Lung (tissue), 12 donors: ENCODE results near the gene CLIC5. TPM values are rescaled to one million over a fixed set of nuclear protein-coding genes. Genes with fewer than 3 reads are reported as not detected.

Source experiments
- ATAC-seq: fragments of 200-7000 bp; cut with Tn5 transposase; one replicate; pipeline ENCODE4 v1.9.1; 2020; ENCODE audit warnings: moderate number of reproducible peaks; ENCODE audit not compliant: insufficient read depth, low FRiP score
- DNase-seq, 3 donors: peaks; one replicate each; pipeline ENCODE4 v3.0.0-alpha.2; 2013 to 2017
- H3K27ac ChIP-seq, 2 donors: one replicate each; pipeline ENCODE4 v1.5.1; 2013; ENCODE audit warnings: mild to moderate bottlenecking in 2 of 2, moderate library complexity in 2 of 2, control low read depth in 1 of 2, inconsistent platforms in 1 of 2, low read depth in 1 of 2, low read length in 1 of 2
- H3K27me3 ChIP-seq, 3 donors: one replicate each; pipeline ENCODE4 v1.5.1; 2013; ENCODE audit warnings: low read length in 2 of 3; ENCODE audit not compliant: control insufficient read depth in 3 of 3, insufficient read depth in 3 of 3
- H3K36me3 ChIP-seq, 4 donors: one replicate each; pipeline ENCODE4 v1.5.1; 2013; ENCODE audit warnings: low read length in 4 of 4, mild to moderate bottlenecking in 1 of 4, moderate library complexity in 1 of 4; ENCODE audit not compliant: control insufficient read depth in 4 of 4, insufficient read depth in 4 of 4
- H3K4me1 ChIP-seq, 5 donors: one replicate each; pipeline ENCODE4 v1.5.1; 2013; ENCODE audit warnings: low read length in 5 of 5, mild to moderate bottlenecking in 2 of 5, moderate library complexity in 1 of 5; ENCODE audit not compliant: control insufficient read depth in 5 of 5, insufficient read depth in 5 of 5
- H3K4me3 ChIP-seq: one replicate; pipeline ENCODE4 v1.5.1; 2013; ENCODE audit warnings: mild to moderate bottlenecking, control low read depth, moderate library complexity
- H3K9ac ChIP-seq, 2 donors: one replicate each; pipeline ENCODE4 v1.5.1; 2013; ENCODE audit warnings: low read length in 2 of 2, control low read depth in 1 of 2; ENCODE audit not compliant: insufficient read depth in 1 of 2
- H3K9me3 ChIP-seq, 4 donors: one replicate each; pipeline ENCODE4 v1.5.1; 2013; ENCODE audit warnings: low read length in 3 of 4, mild to moderate bottlenecking in 1 of 4, moderate library complexity in 1 of 4; ENCODE audit not compliant: control insufficient read depth in 4 of 4, insufficient read depth in 3 of 4
- CTCF ChIP-seq: IDR thresholded peaks from 2 replicates; pipeline ENCODE4 v1.5.1; 2012; ENCODE audit warnings: mild to moderate bottlenecking; ENCODE audit errors: control extremely low read depth, extremely low read depth
- WGBS, 2 donors: extraction: QIAGEN DNeasy Blood & Tissue Kit; methylation state at CpG; one replicate each; pipeline ENCODE4 v1.1.7; 2013; 5-methylcytosine and 5-hydroxymethylcytosine counted together
- polyA plus RNA-seq, 2 donors: library from polyadenylated mRNA; stranded (reverse); fragments of 200-250 nt; gene quantifications; one replicate each; pipeline ENCODE4 v1.2.1, GENCODE V29; 2013
- total RNA-seq, 2 donors: library from RNA; depleted of rRNA in 1 of 2; stranded (reverse); fragments of >200 nt in 1 of 2; gene quantifications; one replicate each; pipeline ENCODE4 v1.2.1, GENCODE V29; 2014 to 2021
- donor health status: control.
- donor health status: control.
- donor health status: Bipolar disorder and iron deficiency.
- donor health status: healthy.
- donor health status: DM: yes; HTN: yes; CAD: no.

Gene CLIC5
- total and polyA plus RNA-seq, 4 donors = 14.8 to 92.3 (median 40.7) TPM

- peaks cover 0 to 6% (median 0%) of the 10 kb centered on the region in 5 donors for H3K4me1 ChIP-seq
- H3K9me3 ChIP-seq = no peaks in the 10 kb centered on the region
- no peak overlapping the region for H3K4me3 ChIP-seq
- peaks cover 0 to 3% (median 0%) of the 10 kb centered on the region in 4 donors for H3K36me3 ChIP-seq
- no peak for TF ChIP-seq CTCF
- WGBS, 2 donors = 82 to 85% methylated on average over 7 of the region's 7 CpGs
- H3K27me3 ChIP-seq = peaks cover 0 to 4% (median 0%) of the 10 kb centered on the region in 3 donors
- no peak overlapping the region for H3K27ac ChIP-seq
- no peak for ATAC-seq
- H3K9ac ChIP-seq = no peak overlapping the region
- DNase-seq = no peak
Observed at GRCh38 chr6:45933855-45934254, 81.8 kb downstream of the CLIC5 start.

- Histone ChIP-seq H3K9ac (no peak overlapping the region), H3K36me3 (peaks cover 0 to 1% (median 0%) of the 10 kb centered on the region in 4 donors), H3K9me3 (no peaks in the 10 kb centered on the region), H3K4me1 (peaks cover 0 to 6% (median 0%) of the 10 kb centered on the region in 5 donors), H3K27ac (peak overlapping the region in 1 of 2 donors; percentile 41), H3K27me3 (peaks cover 0 to 4% (median 0%) of the 10 kb centered on the region in 3 donors), H3K4me3 (no peak overlapping the region)
- DNase-seq (no peak), ATAC-seq (no peak)
- WGBS, 2 donors = 86 to 88% methylated on average over 1 of the region's 1 CpG
- TF ChIP-seq CTCF = no peak
Observed at GRCh38 chr6:45931232-45931631, 84.4 kb downstream of the CLIC5 start.

- H3K9me3 ChIP-seq = no peaks in the 10 kb centered on the region
- no peak overlapping the region for H3K9ac ChIP-seq
- peaks cover 0 to 6% (median 0%) of the 10 kb centered on the region in 5 donors for H3K4me1 ChIP-seq
- TF ChIP-seq CTCF = peak; percentile 97
- no peak overlapping the region for H3K4me3 ChIP-seq
- no peak overlapping the region for H3K27ac ChIP-seq
- DNase-seq (peak; percentile 66 to 74 (median 74)), ATAC-seq (peak; percentile 78)
- H3K27me3 ChIP-seq = peaks cover 0 to 3% (median 0%) of the 10 kb centered on the region in 3 donors
- peaks cover 0 to 1% (median 0%) of the 10 kb centered on the region in 4 donors for H3K36me3 ChIP-seq
- 27 to 30% methylated on average over 7 of the region's 7 CpGs for WGBS, 2 donors
Observed at GRCh38 chr6:45930420-45931040, 85.1 kb downstream of the CLIC5 start.
